ENCODE results near the gene CAPN10.
A peak's percentile ranks its signal among the peaks of the same experiment; 100 is the strongest.
"Not testable (repeated sequence)": the region's sequence is repeated elsewhere in the genome, so short reads cannot be mapped to it uniquely, and the experiment has no call there.

Gene CAPN10
- total RNA-seq: 44.5 to 81.2 reads per million in 2 experiments

GRCh38 chr2:240586198-240586918 lies at the start of gene CAPN10:
Gene CAPN10 (plus strand): TSS chr2:240586734. CDS start chr2:240586912, 178 bp downstream.
- peak; percentile 94 for DNase-seq (ENCODE audit: low read depth)

- DNase-seq (ENCODE audit: low read depth): no peak
Observed at GRCh38 chr2:240538031-240538780, 48.3 kb upstream of the CAPN10 start.

- DNase-seq (ENCODE audit: low read depth): not testable (repeated sequence)
Observed at GRCh38 chr2:240539101-240539500, 47.4 kb upstream of the CAPN10 start.

- DNase-seq (ENCODE audit: low read depth): no peak
Observed at GRCh38 chr2:240539906-240540305, 46.6 kb upstream of the CAPN10 start.

- no peak for DNase-seq (ENCODE audit: low read depth)
Observed at GRCh38 chr2:240551288-240551687, 35.2 kb upstream of the CAPN10 start.

GRCh38 chr2:240551811-240552210 lies 34.7 kb upstream of the CAPN10 start:
- DNase-seq (ENCODE audit: low read depth): no peak

- no peak for DNase-seq (ENCODE audit: low read depth)
Observed at GRCh38 chr2:240553956-240554480, 32.5 kb upstream of the CAPN10 start.

GRCh38 chr2:240554767-240555493 lies 31.6 kb upstream of the CAPN10 start:
- DNase-seq (ENCODE audit: low read depth): no peak

- no peak for DNase-seq (ENCODE audit: low read depth)
Observed at GRCh38 chr2:240555541-240556250, 30.8 kb upstream of the CAPN10 start.

GRCh38 chr2:240556553-240557100 lies 29.9 kb upstream of the CAPN10 start:
- DNase-seq (ENCODE audit: low read depth): peak; percentile 58

- no peak for DNase-seq (ENCODE audit: low read depth)
Observed at GRCh38 chr2:240557101-240557751, 29.3 kb upstream of the CAPN10 start.

GRCh38 chr2:240557808-240558207 lies 28.7 kb upstream of the CAPN10 start, which contains the start of gene ANKMY1:
Gene ANKMY1 (minus strand): TSS chr2:240557988. CDS start chr2:240557335, 653 bp downstream.
- DNase-seq (ENCODE audit: low read depth): peak; percentile 48

GRCh38 chr2:240558236-240558761 lies 28.2 kb upstream of the CAPN10 start:
- DNase-seq (ENCODE audit: low read depth): no peak

GRCh38 chr2:240559286-240559685 lies 27.2 kb upstream of the CAPN10 start:
- no peak for DNase-seq (ENCODE audit: low read depth)

- peak; percentile 79 for DNase-seq (ENCODE audit: low read depth)
Observed at GRCh38 chr2:240560084-240560479, 26.5 kb upstream of the CAPN10 start, which contains the start of gene DUSP28. Gene DUSP28 (plus strand): TSS chr2:240560357. CDS start chr2:240560685, 328 bp downstream.

GRCh38 chr2:240560480-240561324 lies 25.8 kb upstream of the CAPN10 start:
- peak; percentile 99 for DNase-seq (ENCODE audit: low read depth)

- DNase-seq (ENCODE audit: low read depth): no peak
Observed at GRCh38 chr2:240561325-240561971, 25.1 kb upstream of the CAPN10 start.

GRCh38 chr2:240563231-240563630 lies 23.3 kb upstream of the CAPN10 start:
- DNase-seq (ENCODE audit: low read depth): not testable (repeated sequence)

Data from T follicular helper cell (primary cell).